Kidney capillary endothelial cell (primary cell): ENCODE data around the gene FAM174B.

Experiments used
- DNase-seq: peaks from one replicate; pipeline ENCODE4 v3.0.0-alpha.2; 2018; ENCODE audit warnings: low spot score

FAM174B gene

DNA sequence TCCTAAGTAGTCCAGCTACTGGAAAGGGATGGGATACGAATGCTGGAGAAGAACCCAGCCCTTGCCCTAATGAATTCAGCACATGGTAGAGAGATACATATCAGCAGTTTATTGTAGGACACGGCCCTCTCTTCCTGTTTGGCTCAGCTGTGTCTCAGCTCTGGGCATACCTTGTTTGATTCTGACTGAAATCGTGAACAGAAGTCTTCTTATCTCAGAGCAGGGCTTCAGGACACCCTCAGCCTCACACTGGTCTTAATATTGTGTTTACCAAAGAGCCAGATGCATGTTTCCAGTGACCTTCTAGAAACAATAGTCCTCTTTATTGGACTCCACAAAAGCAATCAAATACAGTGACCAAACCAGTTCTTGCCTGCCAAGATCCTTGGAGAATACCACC, 54.7 kb downstream of the FAM174B start:
- DNase-seq: no peak

DNA sequence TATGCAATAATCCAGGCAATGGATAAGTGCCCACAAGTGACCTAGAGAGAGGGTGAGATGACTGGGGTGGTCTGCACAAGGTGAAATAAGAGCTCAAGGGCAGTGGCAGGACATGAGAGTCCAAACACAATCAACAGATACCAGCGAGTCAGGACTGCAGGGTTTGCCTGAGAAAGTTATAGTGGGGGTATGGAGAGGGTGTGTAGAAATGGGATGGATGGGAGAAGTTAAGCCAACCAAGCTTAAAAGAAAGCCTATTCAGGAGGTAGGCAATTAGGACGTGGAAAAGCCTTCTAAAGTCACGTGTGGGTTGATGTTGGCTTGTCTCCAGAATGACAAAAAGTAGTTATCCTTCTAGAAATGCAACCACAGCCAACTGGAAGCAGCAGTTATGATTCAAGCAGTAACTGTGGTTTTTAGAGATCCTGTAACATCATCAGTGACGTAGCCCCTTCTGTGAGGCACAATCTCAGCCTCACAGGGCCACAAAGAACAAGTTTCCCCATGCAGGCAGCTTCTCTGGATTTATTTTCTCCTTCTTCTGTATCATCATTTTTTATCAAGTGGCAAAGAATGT, 56.1 kb downstream of the FAM174B start:
- no peak for DNase-seq

DNA sequence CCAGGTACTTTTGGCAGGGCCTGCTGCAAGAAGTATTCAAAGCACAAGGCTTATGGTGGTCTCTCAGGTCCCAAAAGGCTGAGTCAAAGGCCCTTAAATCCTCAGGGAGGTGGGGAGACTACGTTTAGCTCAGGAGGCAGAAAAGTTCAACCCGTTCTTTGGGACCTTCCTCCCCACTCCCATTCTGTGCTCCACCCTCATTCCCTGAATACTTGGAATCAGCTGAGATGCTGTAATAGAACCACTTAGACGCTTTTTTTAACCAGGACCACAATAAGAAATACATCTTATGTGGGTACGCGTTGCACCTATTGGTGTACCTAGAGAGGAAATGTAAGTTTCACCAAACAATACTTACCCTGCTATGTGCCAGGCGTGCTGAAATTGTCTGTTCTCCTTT, 58.0 kb downstream of the FAM174B start:
- DNase-seq: no peak

DNA sequence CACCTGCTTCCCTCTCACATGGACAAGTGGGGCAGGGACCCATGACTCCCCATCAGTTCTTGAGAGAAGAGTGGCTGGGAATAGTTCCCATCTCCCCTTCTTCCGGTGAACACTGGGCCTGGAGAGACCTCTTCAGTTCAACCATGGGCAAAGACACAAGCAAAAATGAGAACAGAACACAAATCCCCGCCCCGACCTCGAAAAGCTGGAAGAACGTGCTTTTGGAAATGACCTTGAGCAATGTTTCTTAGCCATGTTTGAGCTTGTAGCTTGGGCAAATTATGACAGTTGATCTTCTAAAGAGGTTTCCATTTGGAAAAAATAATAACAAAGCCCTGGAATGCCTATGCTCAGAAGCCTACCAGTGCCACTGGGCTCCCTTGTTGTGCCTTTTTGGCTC, 59.0 kb downstream of the FAM174B start:
- DNase-seq: no peak

DNA sequence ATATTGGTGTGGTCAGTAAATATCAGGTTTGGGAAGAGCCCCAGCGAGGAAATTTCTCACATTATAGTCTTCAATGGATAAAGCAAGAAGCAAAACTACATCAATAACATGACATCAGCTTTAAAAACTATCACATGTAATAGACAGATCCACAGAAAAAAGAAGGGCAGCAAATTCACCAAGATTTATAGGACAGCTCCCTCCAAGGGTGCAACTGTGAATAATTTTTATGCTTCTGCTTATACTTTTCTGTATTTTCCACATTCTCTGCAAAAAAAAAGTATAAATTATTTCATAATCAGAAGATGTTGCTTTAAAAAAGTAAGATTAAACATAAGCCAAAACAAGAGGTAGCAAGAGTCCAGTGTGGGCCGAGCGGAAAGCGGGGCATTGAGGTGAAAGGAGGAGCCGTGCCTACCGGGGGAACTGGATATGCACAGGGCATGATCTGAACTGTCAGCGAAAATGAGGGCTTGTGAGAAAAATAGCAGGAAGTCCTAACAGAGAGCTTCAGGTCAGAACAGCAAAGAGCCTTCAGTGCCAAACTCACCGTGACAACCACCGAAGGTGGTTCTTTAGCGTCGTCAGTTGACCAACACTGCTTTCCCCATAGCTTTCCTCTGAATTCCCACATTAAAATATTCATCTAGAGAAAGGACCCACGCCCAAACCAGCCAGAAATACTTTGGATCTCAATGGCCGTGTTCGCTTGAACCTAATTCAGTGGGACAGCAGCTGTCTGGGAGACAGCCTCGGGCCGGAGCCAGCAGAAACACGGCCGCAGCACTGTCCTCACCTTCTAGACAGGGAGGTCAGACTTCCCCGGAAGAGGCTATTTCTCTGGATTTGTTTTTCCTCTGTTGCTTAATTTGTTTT, 59.8 kb downstream of the FAM174B start:
- DNase-seq: no peak

DNA sequence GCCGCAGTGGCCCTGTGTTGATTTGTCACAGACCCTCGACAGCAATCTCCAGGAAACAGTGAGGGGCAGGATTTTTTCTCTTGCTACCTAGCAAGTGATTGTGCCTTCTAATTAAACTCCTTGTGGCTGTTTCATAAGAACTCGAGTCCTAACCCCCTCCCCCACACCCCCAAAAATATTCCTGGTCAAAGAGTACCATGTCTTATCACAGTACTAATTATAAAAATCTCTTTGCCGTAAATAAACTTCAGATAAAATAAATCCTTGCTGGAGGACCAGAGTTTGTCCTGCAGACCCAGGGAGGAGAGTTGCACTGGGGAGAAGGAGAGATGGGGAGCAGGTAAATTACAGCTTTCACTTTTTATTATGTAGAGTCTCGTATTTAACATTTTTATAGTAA, 64.3 kb downstream of the FAM174B start:
- no peak for DNase-seq

DNA sequence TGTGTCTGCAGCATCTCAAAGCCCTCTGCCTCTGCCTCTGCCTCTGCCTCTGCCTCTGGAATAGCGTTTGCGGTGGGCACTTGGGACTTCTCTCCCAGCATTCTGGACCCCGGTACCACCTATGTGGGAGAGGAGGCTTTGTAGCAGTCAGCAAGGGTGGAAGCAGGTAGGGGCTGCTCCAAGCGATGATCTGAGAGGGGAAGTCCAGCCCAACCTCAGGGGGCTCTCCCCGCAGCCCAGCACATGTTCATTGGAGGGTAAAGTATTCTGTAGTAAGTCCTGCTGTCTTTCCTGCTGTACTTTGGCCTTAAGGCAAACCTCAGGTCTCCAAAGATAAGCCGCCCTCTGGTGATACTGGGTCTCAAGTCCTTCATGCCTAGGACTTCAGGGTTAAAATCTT, 68.6 kb downstream of the FAM174B start:
- no peak for DNase-seq

DNA sequence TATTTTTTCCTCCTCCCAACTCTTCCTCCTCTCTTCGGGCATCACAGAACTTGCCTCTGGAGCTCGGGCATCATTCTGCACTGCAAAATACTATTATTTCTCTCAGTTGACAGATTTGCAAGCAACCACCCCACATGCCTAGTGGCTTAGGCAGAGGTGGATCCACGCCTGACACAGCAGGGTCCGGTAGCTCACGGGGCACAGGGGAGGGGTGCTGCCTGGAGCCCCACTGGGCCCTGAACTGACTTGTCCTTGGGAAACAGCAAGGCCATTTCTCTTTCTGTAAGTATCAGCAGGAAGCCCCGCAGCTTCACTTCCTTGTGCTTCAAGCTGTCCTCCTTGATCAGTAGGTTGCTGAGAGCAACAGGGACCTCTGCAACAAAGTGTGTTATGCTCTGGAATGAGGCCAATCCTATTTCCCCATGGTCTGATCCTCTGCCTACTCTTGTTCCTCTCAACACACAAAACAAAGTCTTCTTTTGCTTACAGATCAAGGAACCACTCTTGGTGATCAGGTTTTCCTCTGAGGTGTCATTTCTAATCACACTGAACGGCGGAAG, 69.1 kb downstream of the FAM174B start:
- DNase-seq: no peak

DNA sequence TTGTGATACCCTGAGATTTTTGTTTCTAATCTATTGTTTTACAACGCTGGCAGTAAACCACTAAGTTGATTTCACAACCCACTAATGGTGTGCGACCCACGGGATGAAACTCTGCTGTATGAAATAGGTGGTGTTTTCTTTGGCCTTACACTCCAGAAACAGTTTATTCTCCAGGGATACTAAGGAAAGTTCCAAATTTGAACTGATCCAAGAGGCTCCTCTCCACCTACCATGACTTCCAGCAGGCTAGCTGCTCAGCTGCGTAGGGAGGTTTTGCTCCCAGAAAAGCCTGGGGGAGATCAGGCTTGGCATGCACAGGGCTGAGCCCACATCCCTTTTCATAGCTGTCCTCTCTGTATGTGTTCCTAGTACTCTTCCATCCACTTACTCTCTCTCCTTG, 71.5 kb downstream of the FAM174B start:
- DNase-seq: no peak

DNA sequence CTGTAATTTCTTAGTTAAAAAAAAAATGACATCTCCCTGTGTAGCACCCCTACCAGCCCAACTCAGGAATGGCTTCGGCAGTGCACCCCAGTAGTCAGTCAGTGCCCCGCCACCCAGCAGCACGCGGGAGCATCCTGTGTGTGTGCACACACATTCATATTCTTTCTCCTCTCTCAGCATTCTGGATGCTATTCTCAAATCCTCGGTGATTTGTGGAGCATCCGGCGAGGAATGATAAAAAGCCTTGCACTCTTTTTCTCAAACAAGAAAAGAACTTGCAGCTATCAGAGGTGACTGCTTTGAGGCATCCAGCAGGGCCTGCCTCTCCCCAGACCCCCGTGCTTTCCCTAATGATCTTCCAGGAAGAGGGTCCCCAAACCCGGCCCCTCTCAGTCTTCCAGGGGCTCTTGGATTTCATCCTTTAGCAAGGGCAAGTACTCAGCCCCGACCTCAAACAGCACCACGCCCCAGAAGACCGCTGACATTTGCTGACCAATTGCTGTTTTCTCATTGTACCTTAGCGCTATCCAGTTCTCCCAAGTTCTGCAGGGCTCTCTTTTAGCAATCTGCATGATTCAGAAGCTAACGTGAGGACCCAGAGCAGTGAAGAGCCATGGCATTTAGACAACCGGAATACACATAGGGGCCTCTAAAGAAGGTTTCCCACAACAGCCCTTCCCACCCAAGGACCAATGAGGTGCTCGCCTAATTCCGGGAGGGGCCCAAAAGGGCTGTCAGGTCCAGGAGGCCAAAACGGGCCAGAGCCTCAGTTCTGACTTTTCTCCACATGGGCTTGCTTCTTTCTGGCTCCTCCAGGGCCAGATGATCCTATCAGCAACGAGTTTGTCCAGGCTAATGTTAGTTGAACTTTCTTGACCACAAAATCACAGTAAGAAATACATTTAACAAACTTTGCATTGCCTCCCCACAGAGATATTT, 72.2 kb downstream of the FAM174B start:
- DNase-seq: no peak

DNA sequence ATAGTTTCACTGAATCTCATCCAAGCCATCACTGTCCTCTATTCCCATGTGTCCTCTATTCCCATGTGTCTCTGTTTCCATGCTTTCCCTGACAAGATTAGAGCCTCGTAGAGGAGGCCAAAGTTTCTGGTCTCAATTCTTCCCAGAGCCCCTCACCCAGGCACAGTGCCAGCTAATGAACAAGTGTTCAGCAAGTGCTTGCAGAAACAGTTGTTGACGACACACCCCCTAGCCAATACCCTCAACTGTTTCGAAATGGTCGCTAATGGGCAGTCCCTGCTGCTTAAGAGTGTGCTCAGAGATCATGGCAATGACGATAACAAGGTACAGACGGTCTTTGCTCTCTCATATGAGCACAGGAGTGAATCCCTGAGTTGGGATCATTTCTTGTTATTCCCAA, 73.4 kb downstream of the FAM174B start:
- DNase-seq: no peak

DNA sequence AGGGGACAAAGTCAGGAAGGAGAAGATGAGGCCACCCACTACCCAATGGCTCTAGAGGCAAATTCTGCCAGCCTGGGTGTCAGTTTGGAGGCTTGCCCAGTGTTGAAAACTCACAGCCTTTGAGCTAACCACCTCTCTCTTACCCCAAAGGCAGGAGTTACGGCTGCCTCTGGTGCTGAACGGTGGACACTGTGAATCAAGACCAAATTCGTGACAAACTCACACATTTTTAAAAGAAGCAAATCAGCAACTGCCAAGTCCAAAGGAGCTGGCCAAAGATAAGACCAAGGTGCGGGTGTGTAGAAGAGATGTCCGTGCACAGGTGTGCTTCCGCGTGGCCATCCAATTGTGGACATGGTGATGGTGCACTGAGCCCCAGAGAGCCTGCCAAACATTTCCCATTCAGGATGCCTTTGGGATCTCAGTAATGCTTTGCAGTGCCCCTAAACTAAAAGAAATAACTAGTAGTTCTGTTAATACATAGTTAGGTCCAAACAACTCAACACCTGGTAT, 74.6 kb downstream of the FAM174B start:
- DNase-seq: no peak

DNA sequence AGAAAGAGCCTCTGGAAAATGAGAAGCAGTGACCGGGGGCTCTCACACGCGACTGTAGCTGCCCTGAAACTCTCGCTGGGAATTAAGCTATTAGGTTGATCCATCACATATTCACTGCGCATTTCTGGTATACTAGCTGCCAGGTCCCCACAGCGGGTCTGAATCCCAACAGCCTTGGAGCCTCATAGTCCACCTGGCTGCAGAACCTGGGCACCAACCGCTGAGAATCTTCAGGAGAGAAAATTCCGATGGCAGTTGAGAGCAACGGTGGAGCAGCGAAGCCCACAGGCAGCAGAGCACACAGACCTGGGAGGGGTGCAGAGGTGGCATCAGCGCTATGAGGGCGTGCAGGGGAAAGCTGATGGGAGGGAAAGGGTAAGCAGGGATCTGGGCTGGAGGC, 75.1 kb downstream of the FAM174B start:
- no peak for DNase-seq

DNA sequence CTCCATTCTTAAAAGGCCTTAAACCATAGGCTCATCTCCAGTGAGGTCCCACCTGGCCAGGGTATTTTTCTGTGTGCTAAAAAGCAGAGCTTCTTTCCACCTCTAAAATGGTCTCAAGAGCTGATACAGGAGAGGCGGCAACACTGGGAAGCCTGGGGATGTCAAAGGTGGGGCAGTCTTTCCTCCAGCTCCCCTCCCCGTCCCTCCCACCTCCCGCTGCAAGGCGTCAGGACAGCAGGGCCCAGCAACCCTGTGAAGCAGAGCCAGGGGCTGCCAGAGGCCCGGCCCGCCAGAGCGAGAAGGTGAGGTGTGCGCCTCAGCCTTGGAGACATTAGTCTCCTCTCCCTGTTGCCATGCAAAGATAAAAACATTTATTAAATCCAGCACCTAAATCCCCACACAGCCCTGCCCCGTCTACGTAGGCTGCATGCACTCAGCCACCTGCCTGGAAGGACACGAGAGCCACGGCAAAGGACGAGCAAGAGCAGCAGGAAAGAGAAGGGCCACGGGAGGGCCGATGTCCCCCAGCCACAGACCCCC, 75.6 kb downstream of the FAM174B start:
- no peak for DNase-seq

DNA sequence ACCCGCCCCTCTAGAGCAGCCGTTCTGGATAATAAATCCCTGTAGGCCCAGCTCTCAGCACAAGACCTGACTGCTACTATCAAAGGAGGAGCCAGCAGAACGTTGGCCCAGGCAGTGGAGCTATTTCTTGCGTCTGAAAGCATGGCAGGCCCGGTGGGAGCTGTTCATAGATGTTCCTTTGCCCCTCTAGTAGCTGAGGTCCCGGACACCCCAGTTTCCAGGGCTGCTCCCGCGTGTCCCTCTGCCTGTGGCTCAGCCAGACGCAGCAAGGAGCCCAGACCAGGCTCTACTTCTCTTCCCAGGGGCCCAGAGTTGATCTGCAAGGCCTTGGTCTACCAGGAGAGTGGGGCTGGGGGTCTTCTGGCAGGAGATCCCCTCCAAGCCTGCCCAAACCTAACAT, 76.1 kb downstream of the FAM174B start:
- DNase-seq: no peak

DNA sequence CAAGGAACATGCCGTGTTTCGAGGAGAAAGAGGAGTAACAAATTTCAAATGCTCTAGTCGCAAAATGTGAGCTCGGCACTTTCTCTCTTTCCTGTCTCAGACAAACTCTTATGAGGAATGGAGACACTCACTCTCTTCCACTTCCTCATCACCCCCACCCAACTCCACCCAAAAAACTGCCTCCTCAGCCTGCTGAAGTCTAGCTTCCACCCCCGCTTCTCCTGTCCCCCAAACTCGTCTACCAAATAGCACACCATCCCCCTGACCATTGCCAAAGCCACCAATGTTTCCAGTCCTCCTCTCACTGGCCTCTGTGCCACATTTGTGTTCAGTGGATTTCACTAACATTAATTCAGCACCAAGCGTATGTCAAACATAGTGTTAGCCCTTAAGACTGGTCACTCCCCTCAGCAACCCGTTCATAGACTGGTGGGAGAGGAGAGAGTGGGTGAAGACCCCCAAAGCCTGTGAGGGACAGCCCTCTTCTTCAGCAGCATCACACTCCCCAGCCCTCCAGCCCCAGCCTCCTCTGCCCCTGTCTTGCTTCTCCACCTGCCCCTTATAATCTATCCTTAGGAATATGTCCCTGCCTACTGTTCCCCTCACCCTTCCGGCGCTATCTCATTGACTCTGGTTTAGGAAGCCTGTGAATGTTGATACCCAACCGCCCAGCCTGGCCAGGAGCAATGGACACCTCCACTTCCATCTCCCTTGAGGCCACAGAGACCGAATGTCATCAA, 77.3 kb downstream of the FAM174B start:
- no peak for DNase-seq

DNA sequence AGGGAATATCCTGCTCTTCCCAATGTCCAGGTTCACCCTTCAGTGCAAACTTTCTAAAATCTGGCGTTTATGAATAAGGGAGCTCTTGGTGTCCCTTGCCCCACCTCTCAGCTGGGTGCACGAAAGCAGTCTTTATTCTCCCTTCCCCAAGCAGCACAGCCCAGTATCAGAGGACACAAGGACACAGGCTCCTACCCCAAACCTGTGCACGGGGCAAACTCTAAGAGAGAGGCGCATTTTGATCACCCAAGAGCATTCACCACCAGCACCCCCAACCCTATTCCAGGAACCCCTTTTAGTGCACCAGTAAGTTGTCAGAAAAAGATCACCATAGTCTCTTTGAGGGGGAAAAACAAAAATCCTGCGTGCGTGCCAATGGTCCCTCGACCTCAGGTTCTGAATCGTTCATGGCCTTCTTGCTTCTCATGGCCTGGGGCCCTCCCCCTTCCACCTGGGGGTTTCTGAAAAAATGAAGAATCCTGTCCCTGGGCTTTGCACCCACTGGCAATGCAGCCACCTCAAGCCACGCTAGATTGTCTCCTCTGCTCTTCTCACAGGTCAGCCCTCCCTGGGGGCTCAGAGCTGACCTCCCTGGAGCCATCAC, 78.9 kb downstream of the FAM174B start:
- DNase-seq: no peak

DNA sequence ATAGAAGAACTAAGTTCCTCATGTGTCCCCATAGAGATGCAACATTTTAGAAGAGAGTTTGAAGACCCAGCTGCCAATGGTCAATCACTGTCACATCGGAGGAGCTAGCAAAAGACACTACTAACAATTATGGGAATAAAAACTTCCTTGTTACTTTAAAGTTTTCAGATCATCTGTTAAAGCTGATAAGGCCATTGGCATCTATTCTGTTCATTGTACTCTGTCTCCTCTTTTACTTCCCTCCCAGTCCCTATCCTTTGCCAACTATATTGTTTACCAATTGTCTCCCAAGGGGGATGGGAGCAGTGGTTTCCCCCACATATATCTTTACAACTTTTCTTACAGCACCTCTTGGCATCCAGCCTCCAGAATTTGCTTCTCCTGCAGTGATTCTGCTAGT, 81.0 kb downstream of the FAM174B start:
- no peak for DNase-seq

DNA sequence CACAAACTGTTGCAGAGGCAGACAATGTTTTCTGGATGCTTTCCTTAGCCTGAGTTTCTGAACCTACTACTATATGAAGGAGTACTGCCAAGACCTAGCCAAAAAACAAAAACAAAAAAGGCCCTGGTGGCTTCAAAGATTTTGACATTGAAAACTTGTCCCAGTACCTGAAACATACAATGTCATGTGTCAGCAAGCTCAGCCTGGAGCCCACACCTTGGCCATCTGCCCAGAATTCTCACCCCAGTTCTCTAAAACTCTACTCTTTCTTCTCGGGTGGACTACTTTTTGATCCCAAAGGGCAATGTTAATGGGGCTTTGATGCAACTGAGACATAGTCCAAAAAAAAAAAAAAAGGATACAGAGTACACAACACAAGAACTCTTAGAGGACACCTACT, 81.4 kb downstream of the FAM174B start:
- DNase-seq: no peak

DNA sequence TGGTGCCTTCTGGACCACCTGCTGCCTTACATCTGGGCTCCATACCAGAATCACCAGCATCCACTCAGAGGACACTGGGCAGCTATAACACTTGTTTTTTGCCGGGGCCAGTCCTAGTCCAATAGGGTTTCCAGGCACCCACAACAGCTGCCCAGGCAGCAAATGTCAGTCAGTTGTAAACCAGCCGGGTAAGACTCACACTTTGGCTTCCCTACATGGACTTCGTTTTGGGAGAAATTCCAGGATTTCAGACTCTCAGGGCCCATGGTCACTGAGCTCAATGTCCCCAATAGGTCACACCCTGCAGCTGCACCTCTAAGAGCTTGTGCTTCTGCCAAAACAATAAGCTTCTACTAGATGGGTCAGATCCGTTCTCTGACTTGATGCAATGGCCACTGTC, 83.8 kb downstream of the FAM174B start:
- no peak for DNase-seq

DNA sequence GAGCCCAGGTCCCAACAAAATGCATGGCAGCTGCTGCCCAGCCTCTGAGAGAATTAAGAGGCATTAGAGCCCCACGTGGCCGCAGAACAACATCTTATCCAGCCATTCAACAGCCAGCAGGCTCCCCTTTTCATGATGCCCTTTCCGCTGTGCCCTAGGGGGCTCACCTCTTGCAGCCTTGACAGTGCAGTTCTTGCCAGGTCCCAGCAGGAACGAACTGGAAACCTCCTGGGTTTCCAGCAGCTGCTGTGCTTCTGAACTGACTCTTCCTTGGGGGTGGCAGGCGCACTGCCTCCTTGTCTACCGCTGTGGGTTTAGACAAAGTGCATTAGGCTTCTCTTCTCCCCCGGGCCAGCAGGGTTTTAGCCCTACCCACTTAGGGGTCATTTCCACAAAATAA, 85.2 kb downstream of the FAM174B start:
- DNase-seq: no peak
